ENCODE measurements around the gene USP22.

DNA sequence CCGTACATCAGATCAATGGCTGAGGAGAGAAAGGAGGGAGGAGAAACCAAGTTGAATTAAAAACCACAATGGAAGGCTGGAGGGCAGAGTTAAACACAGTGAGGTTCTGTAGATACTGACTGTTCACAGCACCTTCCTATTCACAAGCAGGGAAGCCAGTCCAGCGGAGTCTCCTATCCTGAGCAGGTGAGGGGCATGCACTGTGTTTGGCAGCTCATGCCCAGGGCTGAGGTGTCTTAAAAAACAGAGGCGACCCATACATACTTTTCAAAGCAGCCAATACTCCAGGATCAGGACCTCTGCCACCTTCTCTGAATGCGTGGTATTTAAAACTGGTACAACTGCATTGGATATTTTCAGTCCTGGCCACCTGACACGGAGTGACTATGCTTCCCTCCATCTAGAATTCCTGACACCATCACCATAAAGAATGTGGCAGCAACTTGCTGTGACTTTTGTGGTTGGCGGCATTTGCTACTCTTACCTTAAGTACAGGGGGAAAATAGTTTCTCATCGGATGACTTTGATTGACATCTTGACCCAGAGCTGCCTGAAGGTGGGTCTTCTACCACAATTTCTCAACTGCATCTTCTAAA lies 21.5 kb downstream of the USP22 start:
- TF ChIP-seq POLR2A (IDR thresholded peaks at IDR 0.05; ENCODE audit: low read depth, low read length) (no peak), POLR2AphosphoS5 (IDR thresholded peaks at IDR 0.05; ENCODE audit: low read depth, low read length) (no peak)

Measured in GM12892 (cell line).